GM15510 (cell line): ENCODE data around the gene POMP.

Experiments used
- POLR2A ChIP-seq: IDR thresholded peaks from 3 replicates; pipeline ENCODE4 v1.6.1; 2011; ENCODE audit warnings: borderline replicate concordance; ENCODE audit not compliant: insufficient read length; ENCODE audit errors: extremely low read depth

The POMP gene

GRCh38 chr13:28658796-28659620 lies at the start of gene POMP:
POMP (plus strand) TSS chr13:28659130; CDS start chr13:28659185, 55 bp downstream.
- peak; percentile 92 for TF ChIP-seq POLR2A

GRCh38 chr13:28609381-28609780 lies 49.5 kb upstream of the POMP start:
- TF ChIP-seq POLR2A = no peak

GRCh38 chr13:28609926-28610325 lies 49.0 kb upstream of the POMP start:
- TF ChIP-seq POLR2A = no peak

- TF ChIP-seq POLR2A = no peak
Measured at GRCh38 chr13:28610996-28611395, 47.9 kb upstream of the POMP start.

GRCh38 chr13:28611654-28612131 lies 47.2 kb upstream of the POMP start:
- no peak for TF ChIP-seq POLR2A

GRCh38 chr13:28613562-28613961 lies 45.4 kb upstream of the POMP start:
- no peak for TF ChIP-seq POLR2A

GRCh38 chr13:28615916-28616446 lies 42.9 kb upstream of the POMP start:
- no peak for TF ChIP-seq POLR2A

GRCh38 chr13:28618230-28618994 lies 40.5 kb upstream of the POMP start:
- TF ChIP-seq POLR2A = no peak

- no peak for TF ChIP-seq POLR2A
Measured at GRCh38 chr13:28620011-28620830, 38.7 kb upstream of the POMP start.

GRCh38 chr13:28621449-28621848 lies 37.5 kb upstream of the POMP start:
- no peak for TF ChIP-seq POLR2A

- TF ChIP-seq POLR2A = no peak
Measured at GRCh38 chr13:28622286-28622685, 36.6 kb upstream of the POMP start.

GRCh38 chr13:28623782-28624706 lies 34.9 kb upstream of the POMP start:
- TF ChIP-seq POLR2A = no peak

- TF ChIP-seq POLR2A = no peak
Measured at GRCh38 chr13:28624707-28625432, 34.1 kb upstream of the POMP start.
